GM21423 (cell line): Measurements from ENCODE around the gene ANKRD33B.

Experiments
- ATAC-seq: cut with Tn5 transposase; IDR thresholded peaks from one replicate; pipeline ENCODE4 v1.9.1; 2021; ENCODE audit warnings: mild to moderate bottlenecking, moderate library complexity; ENCODE audit not compliant: unreplicated experiment

ANKRD33B gene

DNA sequence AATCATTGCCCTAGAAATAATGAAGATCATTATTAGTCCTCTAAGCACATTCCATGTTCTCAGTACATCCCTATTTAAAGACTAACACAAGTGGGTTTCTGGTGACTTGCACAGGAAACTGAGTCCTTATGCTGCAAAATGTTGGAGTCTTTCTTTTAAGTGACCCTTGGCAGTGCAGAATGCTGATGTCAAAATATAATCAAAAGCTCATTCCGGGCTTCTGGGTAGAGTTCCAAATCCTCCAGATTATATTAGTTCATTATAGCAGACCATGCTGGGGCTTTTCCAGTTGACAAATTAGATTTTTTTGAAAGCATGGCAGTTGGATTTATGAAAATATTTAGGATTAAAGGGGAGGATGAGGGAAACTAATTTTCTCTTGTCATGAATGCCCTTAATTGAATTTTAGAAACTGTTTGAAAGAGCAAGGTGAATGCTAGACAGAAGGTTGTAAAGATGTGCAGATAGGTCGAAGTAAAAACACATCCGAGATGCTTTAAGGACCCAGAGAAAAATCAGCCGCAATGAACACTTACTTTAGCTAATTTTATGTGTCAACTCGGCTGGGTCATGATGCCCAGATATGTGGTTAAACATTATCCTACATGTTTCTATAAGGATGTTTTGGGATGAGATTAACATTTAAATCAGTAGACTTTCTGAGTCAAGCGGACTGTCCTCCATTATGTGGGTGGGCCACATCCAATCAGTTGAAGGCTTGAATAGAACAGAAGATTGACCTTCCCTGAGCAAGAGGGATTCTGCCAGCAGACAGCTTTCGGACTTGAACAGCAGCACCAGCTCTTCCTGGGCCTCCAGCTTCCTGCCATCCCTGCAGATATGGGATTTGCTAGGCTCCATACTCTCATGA is 108.5 kb downstream of the ANKRD33B start:
- no peak for ATAC-seq

DNA sequence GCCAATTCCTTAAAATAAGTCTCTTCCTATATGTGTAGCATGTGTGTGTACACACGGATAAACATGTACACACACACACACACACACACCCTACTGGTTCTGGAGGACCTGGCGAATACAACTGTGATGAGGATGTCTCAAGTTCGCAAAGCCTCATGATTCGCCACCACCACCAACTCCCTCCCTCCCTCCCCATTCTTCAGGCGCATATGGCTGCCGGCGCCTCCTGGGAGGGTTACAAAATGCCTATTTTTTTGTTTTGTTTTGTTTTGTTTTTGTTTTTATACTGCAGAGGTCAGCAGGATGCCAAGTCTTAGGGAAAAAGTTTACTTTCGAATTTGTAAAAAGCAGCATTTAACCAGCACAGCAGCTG is 109.1 kb downstream of the ANKRD33B start:
- no peak for ATAC-seq

DNA sequence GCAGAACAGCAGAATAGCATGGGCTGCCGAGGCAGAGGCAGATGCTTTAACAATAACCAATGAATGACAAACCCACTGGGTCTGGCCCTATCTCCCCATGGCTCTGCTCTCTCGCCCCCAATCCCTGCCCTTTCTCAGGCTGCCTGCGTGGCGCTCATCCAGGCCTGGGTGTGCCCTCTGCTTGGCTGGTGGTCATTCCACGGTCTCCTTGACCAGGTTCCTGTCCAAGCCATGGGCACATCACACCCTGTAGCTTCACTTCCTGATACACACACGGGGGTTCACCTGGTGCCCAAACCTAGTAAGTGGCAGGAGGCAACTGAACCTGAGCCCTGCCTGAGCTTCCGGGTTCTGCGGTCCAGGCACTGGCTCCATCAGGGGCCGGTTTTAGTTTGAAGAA is 109.5 kb downstream of the ANKRD33B start:
- ATAC-seq, result no peak

DNA sequence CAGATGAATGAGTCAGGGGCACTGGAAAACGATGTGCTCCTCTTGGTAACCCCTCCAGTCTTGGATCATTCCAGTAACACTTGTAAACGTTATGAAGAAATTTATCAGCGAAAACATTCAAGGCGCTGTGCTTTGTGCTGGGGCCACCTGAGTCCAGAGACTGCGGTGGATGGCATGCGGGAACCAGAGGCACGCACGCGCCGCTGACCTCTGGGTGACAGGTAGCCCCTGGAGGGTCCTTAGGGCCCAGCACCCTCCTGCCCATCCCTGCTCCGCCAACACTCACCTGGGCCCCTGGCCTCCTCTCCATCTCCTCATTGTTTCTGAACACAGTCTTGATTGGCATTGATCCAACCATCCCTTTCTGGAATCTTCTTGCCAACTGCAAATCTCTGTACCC is 110.2 kb downstream of the ANKRD33B start:
- ATAC-seq, result no peak

DNA sequence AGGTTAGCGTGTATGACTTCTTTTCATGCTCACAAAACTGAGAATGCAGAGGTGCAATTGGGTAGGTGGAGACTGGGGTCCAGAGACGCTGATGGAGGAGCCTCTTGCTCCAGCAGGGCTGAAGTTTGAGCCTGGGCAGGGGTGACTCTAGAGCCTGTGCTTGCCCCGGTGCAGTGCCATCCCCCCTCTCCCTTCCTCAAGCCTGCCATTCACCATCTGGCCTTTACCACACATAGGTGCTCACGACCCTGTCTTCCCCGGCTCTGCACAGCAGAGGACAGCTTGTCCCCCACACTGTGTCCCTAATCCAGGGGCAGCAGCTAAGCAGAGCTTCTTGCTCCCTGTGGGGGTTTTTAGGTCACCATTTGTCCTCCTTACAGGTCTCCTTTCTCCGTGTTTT is 110.7 kb downstream of the ANKRD33B start:
- no peak for ATAC-seq

DNA sequence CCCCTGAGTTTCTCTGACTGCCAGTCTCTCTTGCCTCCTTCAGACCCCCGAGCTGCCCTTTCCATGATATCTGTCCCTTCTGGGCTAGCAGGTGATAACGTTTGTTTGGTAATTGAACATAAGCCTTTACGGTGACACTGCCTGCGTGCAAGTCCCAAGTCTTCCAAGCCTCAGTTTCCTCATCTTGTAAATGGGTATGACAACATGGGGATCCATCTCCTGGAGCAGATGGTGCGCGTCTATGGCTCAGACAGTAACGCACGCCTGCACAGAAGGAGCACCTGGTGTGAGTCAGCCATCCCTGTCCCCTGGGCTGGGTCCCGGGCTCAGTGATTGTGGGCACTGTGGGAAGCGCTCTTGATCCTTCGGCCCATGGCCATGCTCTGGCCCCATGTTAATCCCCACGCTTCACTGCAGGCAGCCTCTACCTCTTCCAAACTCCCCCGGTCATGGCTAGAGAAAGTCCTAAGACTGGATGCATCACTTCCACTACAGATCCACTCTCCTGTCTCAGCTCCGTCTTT is 111.4 kb downstream of the ANKRD33B start:
- ATAC-seq, result no peak

DNA sequence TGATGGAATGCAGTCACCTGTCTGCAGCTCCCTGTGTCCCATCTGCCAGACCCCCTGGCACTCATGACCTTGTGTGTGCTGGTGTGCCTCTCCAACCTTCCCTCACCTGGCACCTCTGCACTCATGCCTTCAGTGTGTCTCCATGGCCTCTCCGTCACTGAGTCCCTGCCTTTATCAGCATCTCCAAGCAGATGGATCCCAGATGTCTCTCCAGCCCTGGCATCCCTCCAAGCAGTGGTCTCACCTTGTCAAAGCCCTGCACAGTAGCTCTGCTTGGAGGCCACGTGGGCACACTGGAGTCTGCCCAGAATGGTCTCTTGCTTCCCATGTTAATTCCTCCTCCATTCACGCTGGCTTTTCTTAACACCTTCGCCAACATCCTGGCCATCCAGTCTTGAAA is 112.4 kb downstream of the ANKRD33B start:
- no peak for ATAC-seq

DNA sequence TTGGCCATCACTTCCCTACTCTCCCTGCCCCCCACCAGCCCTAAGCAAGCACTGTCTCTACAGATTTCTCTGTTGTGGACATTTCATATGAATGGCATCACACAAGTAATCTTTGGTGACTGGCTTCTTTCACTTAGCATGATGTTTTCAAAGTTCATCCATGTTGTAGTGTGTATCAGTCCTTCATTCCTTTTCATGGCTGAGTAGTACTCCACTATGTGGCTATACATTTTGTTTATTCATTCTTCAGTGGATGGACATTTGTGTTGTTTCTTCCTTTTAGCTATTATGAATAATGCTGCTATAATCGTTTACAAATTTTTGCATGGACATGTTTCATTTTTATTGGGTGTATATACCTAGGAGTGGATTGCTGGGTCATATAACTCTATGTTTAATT is 113.1 kb downstream of the ANKRD33B start:
- no peak for ATAC-seq

DNA sequence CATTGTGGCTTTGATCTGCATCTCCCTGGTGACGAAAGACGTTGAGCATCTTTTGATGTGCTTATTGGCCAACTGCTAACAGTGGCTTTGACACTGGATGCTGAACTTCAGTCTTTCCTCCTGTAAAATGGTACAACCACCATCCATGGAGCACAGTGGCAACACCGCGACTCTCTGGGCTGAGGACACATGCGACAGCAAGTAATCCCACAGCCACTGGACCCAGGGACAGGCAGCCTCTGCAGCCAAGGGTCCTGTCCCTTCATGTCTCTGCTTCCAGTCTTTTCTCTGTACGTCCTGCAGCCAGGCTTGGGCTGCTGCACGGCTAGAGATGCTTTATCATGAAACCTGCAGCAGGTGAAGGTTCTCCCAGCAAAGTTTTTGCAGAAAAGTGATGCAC is 113.7 kb downstream of the ANKRD33B start:
- no peak for ATAC-seq

DNA sequence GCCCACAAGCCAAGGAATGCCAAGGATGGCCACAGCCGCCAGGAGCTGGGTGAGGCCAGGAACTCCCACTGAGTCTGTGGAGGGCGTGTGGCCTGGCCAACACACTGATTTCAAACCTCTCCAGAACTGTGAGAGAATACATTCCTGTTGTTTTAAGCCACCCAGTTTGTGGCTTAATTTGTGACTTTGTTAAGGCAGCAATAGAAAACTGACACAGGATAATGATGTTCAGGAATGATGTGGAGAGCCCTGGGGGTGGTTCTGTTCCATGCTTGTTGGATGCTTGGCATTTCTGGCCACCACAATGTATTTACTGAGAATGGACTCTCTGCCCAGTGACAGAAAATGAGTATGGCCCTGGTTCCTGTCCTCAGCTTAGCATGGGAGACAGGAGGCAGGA is 114.4 kb downstream of the ANKRD33B start:
- ATAC-seq, result no peak

DNA sequence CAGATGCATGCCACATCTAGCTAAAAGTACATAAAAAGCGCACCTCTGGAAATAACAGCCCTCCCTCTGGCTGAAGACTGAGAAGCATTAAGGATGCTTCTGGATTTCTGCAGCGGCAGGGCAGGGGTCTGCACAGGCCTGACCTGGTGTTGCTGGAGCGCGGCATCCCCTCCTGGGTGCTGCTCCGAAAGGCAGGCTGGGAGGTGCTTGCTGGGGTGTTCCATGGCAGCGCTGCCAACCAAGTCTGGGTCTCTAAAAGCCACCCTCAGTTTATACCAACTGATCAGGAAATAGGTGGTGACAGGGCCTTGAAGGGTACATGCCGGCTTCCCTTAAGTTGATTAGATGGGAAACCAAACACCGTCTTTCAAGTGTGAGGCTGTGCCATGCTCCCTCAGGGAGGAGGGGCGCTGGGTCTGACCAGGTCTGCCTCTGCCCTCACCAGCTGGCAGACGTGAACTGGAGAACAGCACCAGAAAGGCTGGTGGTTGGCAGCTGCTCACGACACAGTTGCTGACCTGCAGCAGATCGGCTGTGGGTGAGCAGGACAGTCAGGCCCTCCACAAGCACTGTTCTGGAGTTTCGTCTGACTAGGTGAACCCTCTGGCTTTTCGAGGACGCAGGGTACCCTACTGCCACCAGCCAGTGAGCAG is 115.6 kb downstream of the ANKRD33B start:
- ATAC-seq, result no peak

DNA sequence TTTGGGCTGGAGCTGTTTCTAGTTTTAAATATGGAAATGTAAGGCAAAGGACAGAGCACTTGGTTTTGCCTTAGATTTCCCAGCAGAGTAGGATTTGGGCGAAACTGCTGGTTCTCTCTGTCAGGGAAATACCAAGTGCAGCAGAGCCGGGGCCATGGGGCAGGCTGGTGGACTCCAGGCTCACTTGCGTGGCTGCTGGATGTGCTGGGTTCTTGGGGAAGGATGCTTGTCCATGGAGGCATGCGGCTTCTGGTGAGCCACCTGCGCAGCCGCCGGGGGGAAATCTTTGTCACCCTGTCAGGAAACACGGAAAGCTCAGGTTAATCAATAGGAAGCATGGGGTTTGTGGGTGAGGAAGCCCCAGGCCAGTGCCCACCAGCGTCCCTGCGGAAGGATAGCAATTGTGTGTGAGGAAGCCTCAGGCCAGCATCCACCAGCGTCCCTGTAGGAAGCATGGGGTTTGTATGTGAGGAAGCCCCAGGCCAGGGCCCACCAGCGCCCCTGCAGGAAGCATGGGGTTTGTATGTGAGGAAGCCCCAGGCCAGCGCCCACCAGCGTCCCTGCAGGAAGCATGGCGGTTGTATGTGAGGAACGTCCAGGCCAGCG is 117.1 kb downstream of the ANKRD33B start:
- ATAC-seq, result no peak

DNA sequence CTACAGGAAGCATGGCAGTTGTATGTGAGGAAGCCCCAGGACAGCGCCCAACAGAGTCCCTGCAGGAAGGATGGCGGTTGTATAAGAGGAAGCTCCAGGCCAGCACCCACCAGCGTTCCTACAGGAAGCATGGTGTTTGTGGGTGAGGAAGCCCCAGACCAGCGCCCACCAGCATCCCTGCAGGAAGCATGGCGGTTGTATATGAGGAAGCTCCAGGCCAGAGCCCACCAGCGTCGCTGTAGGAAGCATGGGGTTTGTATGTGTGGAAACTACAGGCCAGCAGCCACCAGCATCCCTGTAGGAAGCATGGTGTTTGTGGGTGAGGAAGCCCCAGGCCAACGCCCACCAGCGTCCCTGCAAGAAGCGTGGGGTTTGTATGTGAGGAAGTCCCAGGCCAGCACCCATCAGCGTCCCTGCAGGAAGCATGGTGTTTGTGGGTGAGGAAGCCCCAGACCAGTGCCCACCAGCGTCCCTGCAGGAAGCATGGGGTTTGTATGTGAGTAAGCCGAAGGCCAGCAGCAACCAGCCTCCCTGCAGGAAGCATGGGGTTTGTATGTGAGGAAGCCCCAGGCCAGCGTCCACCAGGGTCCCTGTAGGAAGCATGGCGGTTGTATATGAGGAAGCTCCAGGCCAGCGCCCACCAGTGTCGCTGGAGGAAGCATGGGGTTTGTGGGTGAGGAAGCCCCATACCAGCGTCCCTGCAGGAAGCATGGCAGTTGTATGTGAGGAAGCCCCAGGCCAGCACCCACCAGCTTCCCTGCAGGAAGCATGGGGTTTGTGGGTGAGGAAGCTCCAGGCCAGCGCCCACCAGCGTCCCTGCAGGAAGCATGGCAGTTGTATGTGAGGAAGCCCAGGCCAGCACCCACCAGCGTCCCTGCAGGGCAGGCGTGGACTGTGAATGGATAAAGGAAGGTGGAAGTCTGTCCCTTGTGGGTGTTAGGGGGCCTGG is 118.1 kb downstream of the ANKRD33B start:
- no peak for ATAC-seq

DNA sequence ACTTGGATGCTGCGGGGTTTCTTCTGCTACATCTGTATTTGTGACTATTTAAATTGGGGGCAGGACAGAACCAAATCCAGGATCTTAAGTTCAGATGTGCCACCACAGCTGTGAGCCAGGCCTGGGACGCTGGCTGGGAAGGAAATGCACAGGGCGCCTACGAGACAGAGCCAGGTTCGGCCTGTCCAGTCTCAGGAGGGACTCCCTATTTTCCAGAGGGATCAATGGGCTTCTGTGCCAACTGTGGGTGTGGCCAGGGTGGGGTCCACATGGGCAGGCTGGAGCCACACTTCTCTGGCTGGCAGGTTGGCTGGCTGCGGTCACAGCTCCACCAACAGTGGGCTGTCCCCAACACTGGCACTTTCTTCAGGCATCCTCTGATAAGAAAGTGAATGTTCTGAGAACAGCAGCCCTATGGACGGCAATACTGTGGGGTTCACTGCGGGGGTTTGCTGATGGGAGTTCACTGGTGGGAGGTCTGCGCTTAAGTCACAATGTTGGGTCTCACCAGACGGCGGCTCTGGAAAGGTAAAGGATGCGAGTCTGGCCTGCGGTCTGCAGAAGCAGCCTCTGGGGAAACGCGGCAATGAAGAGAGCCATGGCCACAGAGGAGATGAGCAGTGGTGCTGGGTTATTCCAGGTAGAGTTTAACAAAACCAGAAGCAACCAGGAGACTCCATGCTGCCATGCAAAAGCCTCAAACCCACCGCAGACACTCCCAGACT is 119.1 kb downstream of the ANKRD33B start:
- ATAC-seq, result no peak

DNA sequence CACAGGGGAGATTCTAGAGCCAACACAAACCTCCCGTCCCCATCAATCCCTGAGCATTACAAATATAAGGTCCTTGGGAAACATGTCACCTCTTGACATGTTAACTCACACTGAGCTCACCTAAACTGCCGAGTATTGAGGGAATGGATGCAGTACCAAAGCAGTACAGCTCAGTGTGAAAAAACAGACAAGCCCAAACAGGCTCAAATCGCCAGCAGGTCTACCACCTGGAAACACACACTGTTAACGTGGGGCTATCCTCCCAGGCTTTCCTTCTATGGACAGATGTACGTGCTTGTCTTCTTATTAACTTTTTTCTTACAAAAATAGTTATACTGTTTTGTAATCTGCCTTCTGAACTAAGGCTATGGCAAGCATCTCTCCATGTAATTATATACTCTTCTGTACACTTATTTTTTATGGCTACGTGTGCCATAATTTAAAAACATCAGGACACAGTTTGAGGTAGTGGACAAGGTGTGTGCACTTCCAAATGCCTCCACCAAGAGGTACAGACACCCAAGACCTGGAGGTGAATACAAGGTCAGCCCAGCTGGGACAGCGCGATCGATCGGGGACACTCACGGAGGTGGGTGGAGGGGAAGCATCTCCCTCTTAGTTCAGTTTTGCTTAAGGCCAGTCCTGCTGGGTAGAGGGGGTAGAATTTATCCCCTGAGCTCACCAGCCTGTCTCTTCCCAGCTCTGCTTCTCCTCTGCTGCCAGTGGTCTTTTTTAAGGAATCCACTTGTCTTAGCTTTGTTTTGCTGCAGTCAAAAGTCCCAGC is 120.6 kb downstream of the ANKRD33B start:
- ATAC-seq, result peak; percentile 43

DNA sequence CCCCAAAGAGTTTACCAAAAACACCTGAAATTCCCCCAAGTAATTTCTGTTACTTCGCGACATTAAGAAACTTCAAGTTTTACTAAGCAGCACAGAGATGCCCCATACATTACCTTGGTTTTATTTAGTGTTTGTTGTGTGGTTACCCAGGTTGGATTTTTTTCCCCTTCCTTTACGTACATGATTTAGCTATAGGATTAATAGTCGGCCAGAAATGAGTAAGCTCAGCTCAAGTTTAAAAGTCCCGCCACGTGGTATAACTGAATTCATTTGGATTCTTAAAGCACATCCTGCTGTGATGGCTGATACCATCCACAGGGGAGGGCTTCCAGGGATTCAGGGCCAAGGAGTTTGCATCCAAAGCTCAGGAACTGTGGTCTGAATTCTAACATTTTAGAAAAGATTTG is 121.2 kb downstream of the ANKRD33B start:
- ATAC-seq, result peak; percentile 72

DNA sequence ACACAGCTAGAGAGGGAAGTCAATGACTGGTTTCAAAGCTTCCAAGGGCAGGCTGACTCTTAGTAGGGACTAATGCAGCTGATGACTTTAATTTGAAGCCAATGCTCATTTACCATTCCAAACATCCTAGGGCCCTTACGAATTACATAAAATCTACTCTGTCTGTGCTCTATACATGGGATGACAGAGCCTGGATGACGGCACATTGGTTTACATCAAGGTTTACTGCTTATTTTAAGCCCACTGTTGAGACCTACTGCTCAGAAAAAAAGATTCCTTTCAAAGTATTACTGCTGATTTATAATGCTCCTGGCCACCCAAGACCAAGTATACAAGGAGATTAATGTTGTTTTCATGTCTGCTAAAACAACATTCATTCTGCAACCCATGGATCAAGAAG is 123.0 kb downstream of the ANKRD33B start:
- no peak for ATAC-seq

DNA sequence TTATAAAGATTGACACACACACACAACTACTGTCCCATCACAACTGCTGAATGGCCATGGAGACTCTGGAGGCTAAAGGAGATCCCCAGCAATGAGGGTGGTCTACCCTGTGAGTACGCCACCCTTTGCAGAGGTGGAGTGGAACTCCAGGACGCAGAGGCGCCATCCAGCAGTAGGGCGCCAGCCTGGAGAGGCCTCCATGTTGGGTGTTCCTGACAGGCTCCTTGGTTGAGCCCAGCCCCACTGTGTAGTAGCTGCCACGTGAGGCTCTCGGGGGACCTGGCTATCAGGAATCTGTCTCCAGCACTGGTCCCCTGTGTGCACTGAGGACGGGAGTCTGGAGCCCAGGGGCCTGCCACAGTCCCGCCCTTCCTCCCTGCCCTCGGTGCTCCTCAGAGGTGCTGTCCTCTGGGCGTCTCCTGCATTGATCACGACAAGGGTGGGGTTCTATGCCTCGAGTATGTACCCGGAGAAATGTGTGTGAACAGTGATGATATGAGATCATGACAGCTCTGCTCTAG is 124.8 kb downstream of the ANKRD33B start:
- ATAC-seq, result no peak
